GM18499 (cell line): ENCODE data around the gene CBLL2.
A peak's percentile ranks its signal among the peaks of the same experiment; 100 is the strongest.
"Not testable (repeated sequence)": the region's sequence is repeated elsewhere in the genome, so short reads cannot be mapped to it uniquely, and the experiment has no call there.

ENCODE experiments used
- ATAC-seq: cut with Tn5 transposase; IDR thresholded peaks from one replicate; pipeline ENCODE4 v1.9.1; 2021; ENCODE audit warnings: moderate number of reproducible peaks; ENCODE audit not compliant: insufficient read depth, unreplicated experiment

Gene CBLL2, protein sequence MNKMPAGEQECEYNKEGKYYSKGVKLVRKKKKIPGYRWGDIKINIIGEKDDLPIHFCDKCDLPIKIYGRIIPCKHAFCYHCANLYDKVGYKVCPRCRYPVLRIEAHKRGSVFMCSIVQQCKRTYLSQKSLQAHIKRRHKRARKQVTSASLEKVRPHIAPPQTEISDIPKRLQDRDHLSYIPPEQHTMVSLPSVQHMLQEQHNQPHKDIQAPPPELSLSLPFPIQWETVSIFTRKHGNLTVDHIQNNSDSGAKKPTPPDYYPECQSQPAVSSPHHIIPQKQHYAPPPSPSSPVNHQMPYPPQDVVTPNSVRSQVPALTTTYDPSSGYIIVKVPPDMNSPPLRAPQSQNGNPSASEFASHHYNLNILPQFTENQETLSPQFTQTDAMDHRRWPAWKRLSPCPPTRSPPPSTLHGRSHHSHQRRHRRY

DNA sequence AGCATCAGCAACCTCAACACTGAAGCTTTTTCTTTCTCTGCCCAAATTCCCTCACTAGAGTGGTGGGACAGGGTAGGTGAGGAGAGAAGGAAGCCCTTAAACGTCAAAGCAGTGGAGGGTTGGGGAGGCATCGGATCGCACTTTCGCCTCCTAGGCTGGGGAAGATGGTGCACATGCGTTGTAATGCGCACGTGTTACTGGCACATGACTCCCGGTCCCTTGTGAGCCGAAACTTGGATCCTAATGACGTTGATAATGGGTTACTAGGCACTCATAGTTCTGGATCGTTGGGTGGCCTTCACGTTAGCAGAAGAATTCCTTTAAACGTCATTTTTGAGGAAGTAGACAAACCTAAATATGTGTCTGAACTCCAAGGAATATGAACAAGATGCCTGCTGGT is at the start of gene CBLL2:
Gene CBLL2, plus strand, starts transcription at position 301 of the 400 bp plus-strand sequence. Its CDS starts 79 bp downstream, at position 380.
- ATAC-seq, result no peak

DNA sequence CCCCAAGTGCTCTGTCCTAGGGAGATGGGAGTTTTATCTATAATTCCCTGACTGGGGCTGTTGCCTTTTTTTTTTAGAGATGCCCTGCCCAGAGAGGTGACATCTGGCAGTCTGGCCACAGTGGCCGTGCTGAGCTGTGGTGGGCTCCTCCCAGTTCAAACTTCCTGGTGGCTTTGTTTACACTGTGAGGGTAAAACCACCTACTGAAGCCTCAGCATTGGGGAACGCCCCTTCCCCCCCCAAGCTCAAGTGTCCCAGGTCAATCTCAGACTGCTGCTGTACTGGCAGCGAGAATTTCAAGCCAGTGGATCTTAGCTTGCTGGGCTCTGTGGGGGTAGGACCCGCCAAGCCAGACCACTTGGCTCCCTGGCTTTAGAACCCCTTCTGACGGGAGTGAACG is 38.3 kb upstream of the CBLL2 start:
- ATAC-seq, result no peak

DNA sequence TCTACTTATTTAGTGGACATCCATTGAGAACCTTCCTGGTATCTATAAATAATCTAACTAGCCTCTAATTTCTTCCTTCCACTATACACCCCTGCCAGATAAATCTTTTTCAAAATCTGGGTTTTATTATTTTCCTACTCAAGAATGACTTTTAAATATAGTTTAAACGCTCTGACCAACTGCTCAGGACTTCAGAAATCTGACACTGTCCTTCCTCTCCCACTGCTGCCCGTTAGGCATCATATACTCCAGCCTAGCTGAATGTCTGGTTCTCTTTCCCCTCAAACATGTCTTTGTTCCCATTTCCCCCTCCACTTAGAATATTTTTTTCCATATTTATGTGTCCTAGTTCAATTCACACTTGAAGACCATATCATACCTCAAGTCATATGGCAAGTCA is 35.2 kb upstream of the CBLL2 start:
- ATAC-seq, result no peak

DNA sequence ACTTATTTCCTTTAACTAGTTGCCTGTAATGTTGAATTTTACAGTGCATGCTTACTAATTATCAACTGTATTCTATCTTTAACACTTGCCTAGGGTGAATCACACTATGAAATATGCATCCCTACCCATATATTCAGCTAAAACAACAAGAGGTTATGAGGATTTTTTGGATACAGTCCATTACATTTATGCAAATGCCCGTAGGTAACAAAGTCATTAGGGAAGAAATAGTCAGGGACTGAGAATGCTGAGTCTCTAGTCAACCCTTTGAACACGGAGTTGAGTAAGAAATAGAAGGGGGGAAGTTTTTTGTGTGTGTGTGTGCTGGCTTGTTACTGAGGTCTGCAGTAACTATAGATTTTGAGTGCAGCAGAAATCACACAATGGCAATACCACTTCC is 26.1 kb upstream of the CBLL2 start:
- no peak for ATAC-seq

DNA sequence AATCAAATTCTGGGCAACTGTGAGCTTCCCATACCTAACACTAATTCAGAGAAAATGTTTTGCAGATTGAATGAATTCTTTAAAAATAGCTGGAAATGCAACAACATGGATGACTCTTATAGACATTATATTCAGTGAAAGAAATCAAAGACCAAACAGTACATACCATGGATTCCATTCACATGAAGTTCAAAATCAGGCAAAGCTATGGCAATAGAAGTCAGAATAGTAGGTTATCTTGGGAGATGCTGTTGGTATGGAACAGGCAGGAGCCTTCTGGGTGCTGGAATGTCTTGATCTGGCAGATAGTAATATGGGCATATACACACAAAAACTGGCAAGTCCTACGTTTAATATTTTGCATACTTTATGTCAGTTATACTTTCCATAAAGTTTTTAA is 25.5 kb upstream of the CBLL2 start:
- no peak for ATAC-seq

DNA sequence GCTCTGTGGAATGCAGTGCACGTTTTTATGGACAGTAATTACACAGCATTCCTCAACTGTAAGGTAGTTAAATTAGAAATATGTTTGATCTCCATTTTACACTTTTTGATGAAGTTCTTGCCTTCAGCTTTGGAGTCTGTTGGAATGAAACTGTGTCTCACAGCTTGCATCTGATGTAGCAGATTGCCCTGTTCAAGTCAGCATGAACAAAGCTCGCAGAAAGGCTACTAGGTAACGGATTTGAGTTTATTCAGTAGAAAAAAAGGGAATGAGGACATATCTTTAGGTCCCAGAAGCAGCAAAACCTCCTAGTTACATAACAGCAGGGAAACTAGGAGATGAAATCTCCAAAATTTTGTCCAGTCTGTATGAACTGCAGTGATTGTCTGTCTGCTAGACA is 24.3 kb upstream of the CBLL2 start:
- no peak for ATAC-seq

DNA sequence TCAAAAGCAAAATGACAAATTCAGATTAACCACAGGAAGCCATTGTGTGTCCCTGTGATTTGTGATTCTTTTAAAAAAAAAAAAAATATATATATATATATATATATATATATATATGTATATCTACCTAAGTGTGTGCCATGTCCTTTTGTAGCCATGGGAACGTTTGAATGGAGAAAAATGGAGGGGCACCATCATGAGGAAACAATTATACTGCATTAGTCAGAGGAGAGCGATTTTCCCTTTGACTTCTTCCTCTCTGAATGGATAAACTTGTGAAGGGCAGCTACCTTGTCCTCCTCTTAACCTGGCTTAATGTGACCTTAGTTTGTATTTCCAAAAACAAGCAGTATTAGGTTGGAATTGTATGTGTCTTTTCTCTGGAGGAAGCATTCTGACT is 23.3 kb upstream of the CBLL2 start:
- ATAC-seq, result no peak

DNA sequence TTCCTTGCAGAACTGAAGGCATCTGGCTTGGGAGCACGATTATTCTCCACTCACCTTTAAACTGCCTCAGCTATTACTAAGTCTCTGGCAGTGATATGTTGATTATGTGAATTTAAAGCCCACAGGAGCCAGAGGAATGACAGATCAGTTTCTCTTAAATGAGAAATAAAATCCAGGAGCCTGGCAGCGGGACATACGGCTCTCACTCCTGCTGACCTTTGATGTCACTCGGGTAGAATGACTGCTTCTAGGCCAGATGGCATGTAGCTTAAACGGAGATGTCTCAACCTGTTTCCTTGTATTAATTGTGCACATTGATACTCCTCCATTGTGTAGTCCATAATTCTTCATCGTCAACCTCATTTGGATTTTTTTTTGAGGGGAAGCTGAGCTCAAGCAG is 4.0 kb upstream of the CBLL2 start:
- no peak for ATAC-seq

DNA sequence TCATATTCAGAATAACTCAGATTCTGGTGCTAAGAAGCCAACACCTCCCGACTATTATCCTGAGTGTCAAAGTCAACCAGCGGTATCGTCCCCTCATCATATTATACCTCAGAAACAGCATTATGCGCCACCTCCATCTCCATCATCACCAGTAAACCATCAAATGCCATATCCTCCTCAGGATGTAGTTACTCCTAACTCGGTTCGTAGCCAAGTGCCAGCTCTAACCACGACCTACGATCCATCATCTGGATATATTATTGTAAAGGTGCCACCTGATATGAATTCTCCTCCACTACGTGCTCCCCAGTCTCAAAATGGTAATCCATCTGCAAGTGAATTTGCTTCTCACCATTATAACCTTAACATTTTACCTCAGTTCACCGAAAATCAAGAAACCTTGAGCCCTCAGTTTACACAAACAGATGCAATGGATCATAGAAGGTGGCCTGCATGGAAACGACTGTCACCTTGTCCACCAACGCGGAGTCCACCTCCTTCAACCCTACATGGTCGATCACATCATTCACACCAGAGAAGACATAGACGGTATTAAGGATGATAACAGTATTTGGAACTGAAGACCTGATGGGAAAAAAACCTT is 1.1 kb downstream of the CBLL2 start:
- no peak for ATAC-seq

DNA sequence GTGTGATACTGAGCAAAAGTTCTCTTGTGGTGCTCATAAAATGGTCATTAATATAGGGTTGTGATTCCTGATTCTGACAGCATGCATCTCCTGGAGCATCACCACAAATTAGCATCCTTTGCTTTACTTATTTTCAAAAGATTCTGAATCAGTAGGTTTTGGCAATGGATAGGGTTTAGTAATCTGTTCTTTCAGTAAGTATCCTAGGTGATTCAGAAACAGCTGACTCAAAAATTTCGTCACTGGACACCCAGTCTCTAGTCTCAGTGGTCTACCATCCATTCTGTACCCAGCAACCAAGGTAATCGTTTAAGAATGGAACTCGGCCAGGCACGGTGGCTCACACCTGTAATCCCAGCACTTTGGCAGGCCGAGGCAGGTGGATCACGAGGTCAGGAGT is 4.1 kb downstream of the CBLL2 start:
- ATAC-seq, result no peak

DNA sequence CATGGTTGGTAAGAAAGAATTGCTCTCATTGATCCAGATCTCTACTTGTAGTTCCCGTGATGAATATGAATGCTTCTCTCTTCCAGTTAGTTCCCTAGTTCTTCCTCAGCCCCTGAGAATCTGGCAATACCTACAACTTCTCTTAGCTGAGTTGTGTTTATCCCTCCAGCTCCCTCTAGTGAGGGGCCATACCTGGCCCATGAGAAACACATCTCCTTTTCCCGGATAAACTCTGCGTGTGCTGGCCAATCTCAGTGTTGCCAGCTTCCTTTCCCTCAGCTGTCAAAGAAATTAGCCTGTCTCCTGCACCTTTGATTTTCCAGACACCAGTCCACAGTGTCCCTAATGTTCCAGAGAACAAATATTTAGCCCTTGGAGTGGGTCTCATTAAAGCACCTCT is 5.7 kb downstream of the CBLL2 start:
- no peak for ATAC-seq

DNA sequence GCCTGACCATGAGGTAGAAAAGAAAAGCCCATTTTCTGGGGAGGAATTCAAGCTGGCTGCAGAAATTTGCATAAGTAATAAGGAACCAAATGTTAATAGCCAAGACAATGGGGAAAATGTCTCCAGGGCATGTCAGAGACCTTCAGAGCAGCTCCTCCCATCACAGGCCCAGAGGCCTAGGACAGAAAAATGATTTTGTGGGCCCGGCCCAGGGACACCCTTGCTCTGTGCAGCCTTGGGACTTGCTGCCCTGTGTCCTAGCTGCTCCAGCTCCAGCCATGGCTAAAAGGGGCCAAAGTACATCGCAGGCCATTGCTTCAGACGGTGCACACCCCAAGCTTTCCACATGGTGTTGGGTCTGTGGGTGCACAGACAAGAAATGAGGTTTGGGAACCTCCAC is 16.5 kb downstream of the CBLL2 start:
- not testable (repeated sequence) for ATAC-seq

DNA sequence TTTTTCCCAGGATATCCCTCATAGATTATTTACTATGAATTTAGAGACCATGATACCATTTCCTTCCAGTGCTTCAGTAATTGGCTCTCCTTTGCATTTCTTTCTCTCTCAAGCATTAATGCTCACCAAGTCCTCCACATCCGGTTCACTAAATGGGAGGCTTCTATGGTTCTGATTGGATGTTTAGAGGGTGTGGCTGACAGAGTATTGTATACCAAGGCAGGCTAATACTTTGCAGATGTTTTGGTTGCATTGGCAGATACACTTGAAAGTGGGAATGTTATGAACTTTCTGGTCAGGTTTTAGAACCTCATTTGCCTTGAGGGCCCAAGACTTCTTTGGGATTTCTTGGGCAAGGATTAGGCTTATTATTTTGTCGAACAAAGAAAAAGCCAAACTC is 24.2 kb downstream of the CBLL2 start:
- ATAC-seq, result no peak

DNA sequence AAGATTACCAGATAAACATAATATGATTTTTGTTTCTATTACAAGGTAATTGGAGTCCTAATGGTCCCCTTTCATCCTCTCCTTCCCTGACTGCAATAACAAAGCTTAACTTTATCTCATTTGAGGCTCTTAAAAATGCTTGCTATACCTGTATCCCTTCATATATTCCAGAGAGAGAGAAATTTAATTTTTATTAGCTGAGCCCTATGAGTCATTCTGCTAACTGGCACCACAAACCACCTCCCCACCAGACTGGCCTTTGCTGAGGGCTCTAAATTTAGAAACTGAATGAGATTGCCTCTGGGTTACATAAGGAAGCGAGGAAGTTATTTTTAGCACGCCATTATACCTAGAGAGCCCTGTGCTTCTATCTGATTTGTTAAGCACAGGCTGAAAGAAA is 27.4 kb downstream of the CBLL2 start:
- ATAC-seq, result peak; percentile 86

DNA sequence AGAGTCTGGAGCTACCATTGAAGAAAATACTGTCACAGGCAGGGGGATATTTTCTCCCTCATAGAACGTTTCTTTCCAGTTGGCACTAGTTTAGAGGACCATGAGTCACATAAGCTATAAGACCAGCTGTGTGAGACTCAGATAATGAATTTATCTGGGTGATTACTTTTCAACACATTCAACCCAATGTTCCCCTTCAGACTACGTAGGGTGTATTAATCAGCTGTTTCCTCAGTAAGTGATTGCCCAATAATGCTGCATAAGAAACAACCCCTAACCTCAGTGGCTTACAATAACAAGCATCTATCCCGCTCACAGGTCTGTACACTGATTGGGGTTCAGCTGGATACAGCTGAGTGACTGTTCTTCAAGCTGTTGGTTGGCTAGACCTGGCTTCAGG is 38.1 kb downstream of the CBLL2 start:
- no peak for ATAC-seq

DNA sequence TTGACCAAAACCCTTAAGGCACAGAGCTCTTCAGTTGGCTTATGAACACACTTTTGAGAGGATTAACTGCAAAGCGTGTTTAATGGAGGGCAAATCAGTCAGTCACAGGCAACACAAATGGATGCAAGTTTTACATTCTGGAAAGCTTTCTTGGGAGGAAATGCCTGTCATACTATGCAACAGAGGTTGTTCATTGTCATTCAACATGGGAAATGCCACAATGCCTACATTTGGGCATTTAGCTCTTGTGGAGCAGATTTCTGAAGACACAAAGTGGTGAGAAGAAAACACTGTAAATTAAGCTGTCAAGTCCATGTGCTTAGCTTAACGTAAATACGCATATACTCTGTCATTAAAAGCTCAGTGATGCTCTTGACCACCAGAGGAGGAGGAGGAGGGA is 41.1 kb downstream of the CBLL2 start:
- ATAC-seq, result no peak

DNA sequence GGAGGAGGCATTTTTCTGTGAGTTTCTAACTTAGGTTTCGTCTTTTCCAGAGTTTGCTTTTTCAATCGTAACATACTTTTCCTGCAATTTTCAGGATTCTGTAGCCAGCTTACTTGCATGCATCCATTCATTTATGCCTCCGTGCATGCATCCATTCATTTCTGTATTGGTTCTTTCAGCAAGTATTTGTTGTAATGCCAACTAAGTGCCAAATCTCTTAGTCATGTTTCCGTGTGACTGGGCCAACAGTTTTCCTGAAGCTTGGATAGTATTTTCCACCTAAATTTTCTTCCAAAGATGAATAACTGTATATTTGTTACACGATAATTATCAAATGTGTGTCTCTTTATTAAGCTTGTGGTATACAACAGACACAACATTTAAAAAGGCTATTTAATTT is 41.5 kb downstream of the CBLL2 start:
- no peak for ATAC-seq

DNA sequence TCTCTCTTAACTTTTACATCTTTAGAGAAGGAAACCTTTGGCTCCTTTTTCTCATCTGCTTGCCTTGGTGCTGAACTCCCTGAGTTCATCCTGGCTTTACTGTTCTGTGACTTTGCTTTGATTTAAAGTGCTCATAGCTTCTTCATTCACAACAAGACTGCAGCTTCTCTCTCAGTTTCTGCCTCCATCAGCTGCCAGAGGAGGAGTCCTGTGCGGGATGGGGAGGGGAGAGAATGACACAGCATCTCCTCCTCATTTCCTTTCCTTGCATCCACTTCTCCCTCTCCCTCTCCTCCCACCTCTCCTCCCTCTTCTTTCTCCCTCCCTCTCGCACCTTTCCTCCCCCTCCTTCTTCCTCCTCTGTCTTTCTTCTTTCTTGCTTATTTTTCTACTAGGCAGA is 42.0 kb downstream of the CBLL2 start:
- no peak for ATAC-seq

DNA sequence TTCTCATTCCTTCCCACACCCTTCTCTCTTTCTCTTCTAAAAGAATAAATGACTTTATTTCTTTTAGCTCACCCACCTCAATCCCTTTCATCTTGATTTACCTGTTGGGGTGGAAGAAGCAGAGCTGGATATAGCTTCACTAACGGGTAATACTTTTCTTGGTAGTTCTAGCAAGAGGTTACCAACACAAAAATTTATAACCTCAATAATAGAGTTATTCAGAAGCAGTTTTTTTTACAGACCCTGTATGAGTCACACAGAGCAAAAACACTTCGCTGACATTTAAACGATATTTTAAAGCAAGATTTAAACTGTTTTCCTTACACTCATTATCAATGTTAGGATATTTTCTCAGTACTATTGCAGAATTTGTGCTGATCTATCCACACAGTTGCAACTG is 42.4 kb downstream of the CBLL2 start:
- no peak for ATAC-seq

DNA sequence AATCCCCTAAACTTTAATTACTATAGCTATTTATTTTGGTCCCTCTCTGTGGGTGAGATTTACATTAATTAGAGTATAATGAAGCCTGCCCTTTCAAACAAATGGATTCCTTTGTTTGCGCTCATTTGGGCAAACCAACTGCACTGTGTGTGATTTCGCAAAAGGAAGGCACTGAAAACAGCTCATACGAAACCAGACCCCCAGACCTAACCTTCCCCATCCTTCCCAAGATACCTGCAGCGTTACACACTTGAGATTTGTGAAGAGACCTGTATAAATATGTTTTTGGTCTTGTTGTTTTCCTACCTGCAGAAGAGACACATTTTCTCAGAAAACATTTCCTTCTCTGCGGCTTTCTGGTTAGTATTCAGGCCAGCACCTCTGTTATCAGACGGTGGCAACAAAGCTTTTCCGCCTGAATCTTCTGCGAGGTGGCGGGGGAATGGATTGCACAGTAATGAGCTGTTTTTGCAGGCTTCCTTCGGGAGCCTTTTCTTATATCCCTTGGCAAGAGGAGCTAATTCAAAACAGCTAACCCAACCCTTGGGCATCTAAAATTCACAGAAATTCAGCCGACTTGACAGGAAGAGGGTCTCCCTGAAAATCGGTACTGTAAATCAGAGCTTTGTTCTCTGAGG is 47.6 kb downstream of the CBLL2 start:
- ATAC-seq, result no peak

DNA sequence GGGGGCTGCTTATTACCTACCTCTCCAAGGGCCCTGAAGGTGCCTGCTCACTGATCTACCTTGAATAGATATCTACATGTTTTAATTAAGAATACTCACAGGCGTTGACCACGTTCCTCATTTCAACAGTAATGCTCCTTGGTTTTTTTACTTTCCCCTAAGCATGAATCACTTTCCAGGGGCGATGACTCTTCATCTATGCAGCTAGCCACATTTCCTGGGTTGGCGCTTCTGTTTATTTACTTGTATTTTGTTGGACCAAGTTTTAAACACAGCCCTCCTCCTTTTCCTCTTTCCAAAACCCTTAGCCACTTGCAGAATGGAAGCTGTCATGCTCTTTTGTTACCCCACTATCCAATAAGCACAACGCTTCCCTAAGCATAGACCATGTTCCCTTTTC is 50.8 kb downstream of the CBLL2 start:
- ATAC-seq, result no peak
